ENCODE data around the gene UBXN10.

Gene UBXN10

GRCh38 chr1:20142001-20142710 lies 43.7 kb upstream of the UBXN10 start:
- DNase-seq (ENCODE audit: insufficient read length, low spot score) = no peak
- no peak for TF ChIP-seq PAX5 (IDR thresholded peaks at IDR 0.05; ENCODE audit: insufficient read depth, low read length, severe bottlenecking)
- TF ChIP-seq POLR2A (IDR thresholded peaks at IDR 0.05; ENCODE audit: low read depth, low read length) = no peak
- no peak for TF ChIP-seq POU2F2 (IDR thresholded peaks at IDR 0.05; ENCODE audit: low read depth, low read length)
- TF ChIP-seq TAF1 (IDR thresholded peaks at IDR 0.05; ENCODE audit: low read depth, low read length) = no peak
- no peak for TF ChIP-seq SPI1 (IDR thresholded peaks at IDR 0.05; ENCODE audit: low read depth, low read length)
- TF ChIP-seq POLR2AphosphoS5 (IDR thresholded peaks at IDR 0.05; ENCODE audit: low read depth, low read length) = no peak
- FAIRE-seq = no peak

GRCh38 chr1:20143318-20143717 lies 42.6 kb upstream of the UBXN10 start:
- DNase-seq (ENCODE audit: insufficient read length, low spot score) = no peak
- TF ChIP-seq POLR2A (IDR thresholded peaks at IDR 0.05; ENCODE audit: low read depth, low read length) = no peak
- no peak for FAIRE-seq

GRCh38 chr1:20143734-20144565 lies 41.9 kb upstream of the UBXN10 start:
- FAIRE-seq = no peak
- TF ChIP-seq POLR2AphosphoS5 (IDR thresholded peaks at IDR 0.05; ENCODE audit: low read depth, low read length) = no peak
- TF ChIP-seq POU2F2 (IDR thresholded peaks at IDR 0.05; ENCODE audit: low read depth, low read length) = no peak
- no peak for TF ChIP-seq TAF1 (IDR thresholded peaks at IDR 0.05; ENCODE audit: low read depth, low read length)
- TF ChIP-seq POLR2A (IDR thresholded peaks at IDR 0.05; ENCODE audit: low read depth, low read length) = no peak
- no peak for TF ChIP-seq SPI1 (IDR thresholded peaks at IDR 0.05; ENCODE audit: low read depth, low read length)
- no peak for TF ChIP-seq PAX5 (IDR thresholded peaks at IDR 0.05; ENCODE audit: insufficient read depth, low read length, severe bottlenecking)
- no peak for DNase-seq (ENCODE audit: insufficient read length, low spot score)

- FAIRE-seq (no peak), DNase-seq (ENCODE audit: insufficient read length, low spot score) (no peak)
- TF ChIP-seq POU2F2 (IDR thresholded peaks at IDR 0.05; ENCODE audit: low read depth, low read length) = no peak
- no peak for TF ChIP-seq POLR2A (IDR thresholded peaks at IDR 0.05; ENCODE audit: low read depth, low read length)
Measured at GRCh38 chr1:20147846-20148570, 37.9 kb upstream of the UBXN10 start.

GRCh38 chr1:20148571-20149500 lies 37.1 kb upstream of the UBXN10 start:
- FAIRE-seq = no peak
- TF ChIP-seq PAX5 (IDR thresholded peaks at IDR 0.05; ENCODE audit: insufficient read depth, low read length, severe bottlenecking) (no peak), POLR2AphosphoS5 (IDR thresholded peaks at IDR 0.05; ENCODE audit: low read depth, low read length) (no peak), POU2F2 (IDR thresholded peaks at IDR 0.05; ENCODE audit: low read depth, low read length) (no peak), TAF1 (IDR thresholded peaks at IDR 0.05; ENCODE audit: low read depth, low read length) (no peak), SPI1 (IDR thresholded peaks at IDR 0.05; ENCODE audit: low read depth, low read length) (no peak), POLR2A (IDR thresholded peaks at IDR 0.05; ENCODE audit: low read depth, low read length) (no peak)

GRCh38 chr1:20149601-20150325 lies 36.1 kb upstream of the UBXN10 start:
- FAIRE-seq = no peak
- TF ChIP-seq TAF1 (IDR thresholded peaks at IDR 0.05; ENCODE audit: low read depth, low read length) (no peak), POLR2AphosphoS5 (IDR thresholded peaks at IDR 0.05; ENCODE audit: low read depth, low read length) (no peak), POU2F2 (IDR thresholded peaks at IDR 0.05; ENCODE audit: low read depth, low read length) (no peak)
- DNase-seq (ENCODE audit: insufficient read length, low spot score) = no peak

More at GRCh38 chr1:20148571-20149500, 37.1 kb upstream of the UBXN10 start:
- no peak for DNase-seq (ENCODE audit: insufficient read length, low spot score)

- DNase-seq (ENCODE audit: insufficient read length, low spot score) (no peak), FAIRE-seq (no peak)
- TF ChIP-seq SPI1 (IDR thresholded peaks at IDR 0.05; ENCODE audit: low read depth, low read length) (no peak), PAX5 (IDR thresholded peaks at IDR 0.05; ENCODE audit: insufficient read depth, low read length, severe bottlenecking) (no peak), POU2F2 (IDR thresholded peaks at IDR 0.05; ENCODE audit: low read depth, low read length) (no peak), POLR2A (IDR thresholded peaks at IDR 0.05; ENCODE audit: low read depth, low read length) (no peak), POLR2AphosphoS5 (IDR thresholded peaks at IDR 0.05; ENCODE audit: low read depth, low read length) (no peak), TAF1 (IDR thresholded peaks at IDR 0.05; ENCODE audit: low read depth, low read length) (no peak)
Measured at GRCh38 chr1:20150326-20150705, 35.6 kb upstream of the UBXN10 start.

- FAIRE-seq (no peak), DNase-seq (ENCODE audit: insufficient read length, low spot score) (no peak)
- TF ChIP-seq PAX5 (IDR thresholded peaks at IDR 0.05; ENCODE audit: insufficient read depth, low read length, severe bottlenecking) = no peak
Measured at GRCh38 chr1:20150969-20151368, 34.9 kb upstream of the UBXN10 start.

Measured in GM12891 (cell line).